Measurements from ENCODE around the gene ENHO. TPM values are rescaled to one million over a fixed set of nuclear protein-coding genes. Genes with fewer than 3 reads are reported as not detected.

ENHO gene
- total RNA-seq, 1 donor from 2014 or later: 0.30 TPM

GRCh38 chr9:34524349-34524748 is 1.6 kb upstream of the ENHO start:
- no peak for DNase-seq (ENCODE audit: low read depth)

- no peak for DNase-seq (ENCODE audit: low read depth)
Observed at GRCh38 chr9:34522091-34522887, 501 bp downstream of the ENHO start.

- no peak for DNase-seq (ENCODE audit: low read depth)
Observed at GRCh38 chr9:34521406-34522045, 1.3 kb downstream of the ENHO start.

GRCh38 chr9:34520505-34521385 is 2.0 kb downstream of the ENHO start:
- no peak for DNase-seq (ENCODE audit: low read depth)

- no peak for DNase-seq (ENCODE audit: low read depth)
Observed at GRCh38 chr9:34520096-34520495, 2.7 kb downstream of the ENHO start.

- DNase-seq (ENCODE audit: low read depth): no peak
Observed at GRCh38 chr9:34519321-34520020, 3.3 kb downstream of the ENHO start.

GRCh38 chr9:34518896-34519295 is 3.9 kb downstream of the ENHO start:
- DNase-seq (ENCODE audit: low read depth): no peak

- DNase-seq (ENCODE audit: low read depth): no peak
Observed at GRCh38 chr9:34518110-34518616, 4.6 kb downstream of the ENHO start.

GRCh38 chr9:34517185-34517584 is 5.6 kb downstream of the ENHO start:
- no peak for DNase-seq (ENCODE audit: low read depth)

- no peak for DNase-seq (ENCODE audit: low read depth)
Observed at GRCh38 chr9:34515959-34516358, 6.8 kb downstream of the ENHO start.

GRCh38 chr9:34514816-34515215 is 8.0 kb downstream of the ENHO start:
- no peak for DNase-seq (ENCODE audit: low read depth)

GRCh38 chr9:34514401-34514800 is 8.4 kb downstream of the ENHO start:
- DNase-seq (ENCODE audit: low read depth): no peak

- DNase-seq (ENCODE audit: low read depth): no peak
Observed at GRCh38 chr9:34513567-34514214, 9.1 kb downstream of the ENHO start.

- DNase-seq (ENCODE audit: low read depth): no peak
Observed at GRCh38 chr9:34512131-34513078, 10.4 kb downstream of the ENHO start.

GRCh38 chr9:34510497-34511468 is 12.0 kb downstream of the ENHO start:
- DNase-seq (ENCODE audit: low read depth): no peak

- no peak for DNase-seq (ENCODE audit: low read depth)
Observed at GRCh38 chr9:34508951-34509350, 13.8 kb downstream of the ENHO start.

- no peak for DNase-seq (ENCODE audit: low read depth)
Observed at GRCh38 chr9:34508463-34508862, 14.3 kb downstream of the ENHO start.

- no peak for DNase-seq (ENCODE audit: low read depth)
Observed at GRCh38 chr9:34507966-34508365, 14.8 kb downstream of the ENHO start.

GRCh38 chr9:34507556-34507955 is 15.2 kb downstream of the ENHO start:
- DNase-seq (ENCODE audit: low read depth): no peak

Measured in renal cortical epithelial cell (primary cell).